GM21423 (cell line): ENCODE data around the gene MINPP1.
"Not testable (repeated sequence)": the region's sequence is repeated elsewhere in the genome, so short reads cannot be mapped to it uniquely, and the experiment has no call there.

Experiments used
- ATAC-seq: cut with Tn5 transposase; IDR thresholded peaks from one replicate; pipeline ENCODE4 v1.9.1; 2021; ENCODE audit warnings: mild to moderate bottlenecking, moderate library complexity; ENCODE audit not compliant: unreplicated experiment

MINPP1 gene

GRCh38 chr10:87504640-87505365 lies at the start of gene MINPP1:
TSS of gene MINPP1 (plus strand) at chr10:87504893. CDS start at chr10:87504916, 23 bp downstream.
- ATAC-seq: peak; percentile 91

GRCh38 chr10:87456586-87457220 lies 48.0 kb upstream of the MINPP1 start:
- ATAC-seq: not testable (repeated sequence)

GRCh38 chr10:87461751-87462150 lies 42.9 kb upstream of the MINPP1 start:
- not testable (repeated sequence) for ATAC-seq

- not testable (repeated sequence) for ATAC-seq
Measured at GRCh38 chr10:87466849-87467248, 37.8 kb upstream of the MINPP1 start.

GRCh38 chr10:87488733-87489132 lies 16.0 kb upstream of the MINPP1 start:
- ATAC-seq: not testable (repeated sequence)

GRCh38 chr10:87490285-87490684 lies 14.4 kb upstream of the MINPP1 start:
- ATAC-seq: not testable (repeated sequence)

- ATAC-seq: not testable (repeated sequence)
Measured at GRCh38 chr10:87492450-87492849, 12.2 kb upstream of the MINPP1 start.

- not testable (repeated sequence) for ATAC-seq
Measured at GRCh38 chr10:87495446-87495845, 9.2 kb upstream of the MINPP1 start.

- ATAC-seq: not testable (repeated sequence)
Measured at GRCh38 chr10:87497386-87497785, 7.3 kb upstream of the MINPP1 start.

- not testable (repeated sequence) for ATAC-seq
Measured at GRCh38 chr10:87498106-87498789, 6.4 kb upstream of the MINPP1 start.

- no peak for ATAC-seq
Measured at GRCh38 chr10:87500646-87501048, 4.0 kb upstream of the MINPP1 start.

GRCh38 chr10:87503401-87503800 lies 1.3 kb upstream of the MINPP1 start:
- no peak for ATAC-seq

GRCh38 chr10:87503886-87504285 lies 807 bp upstream of the MINPP1 start:
- no peak for ATAC-seq

- no peak for ATAC-seq
Measured at GRCh38 chr10:87504307-87504639, 420 bp upstream of the MINPP1 start.

GRCh38 chr10:87505366-87506111 lies 846 bp downstream of the MINPP1 start:
- peak; percentile 51 for ATAC-seq

GRCh38 chr10:87506956-87507355 lies 2.3 kb downstream of the MINPP1 start:
- ATAC-seq: no peak

GRCh38 chr10:87507879-87508483 lies 3.3 kb downstream of the MINPP1 start:
- ATAC-seq: no peak

GRCh38 chr10:87508837-87509236 lies 4.1 kb downstream of the MINPP1 start:
- no peak for ATAC-seq

GRCh38 chr10:87510025-87510424 lies 5.3 kb downstream of the MINPP1 start:
- no peak for ATAC-seq

GRCh38 chr10:87511526-87511925 lies 6.8 kb downstream of the MINPP1 start:
- ATAC-seq: no peak

GRCh38 chr10:87518937-87519336 lies 14.2 kb downstream of the MINPP1 start:
- ATAC-seq: no peak
